CD4-positive, alpha-beta T cell (primary cell): Measurements from ENCODE around the gene TMEM40. TPM values are rescaled to one million over a fixed set of nuclear protein-coding genes. Genes with fewer than 3 reads are reported as not detected.

Experiments used
- ATAC-seq: fragments of 200-7000 bp; cut with Tn5 transposase; one replicate; pipeline ENCODE4 v1.10.0; 2022; ENCODE audit warnings: mild to moderate bottlenecking; ENCODE audit not compliant: poor library complexity
- CTCF ChIA-PET: fragments of 350-600 bp; sonication (Branson Sonifier 250); formaldehyde crosslinking; loops from one replicate; lab custom pipeline; 2021; ENCODE audit warnings: antibody characterized with exemption, inconsistent platforms; lab: Charles Lee
- POLR2A ChIA-PET: fragments of 350-600 bp; sonication (Branson Sonifier 250); formaldehyde crosslinking; loops from one replicate; lab custom pipeline; 2021; ENCODE audit warnings: antibody characterized with exemption, inconsistent platforms; lab: Charles Lee
- DNase-seq, 14 experiments: peaks; one replicate each; pipeline ENCODE4 v3.0.0-alpha.2; 2013 to 2020; ENCODE audit warnings: mixed read lengths in 2 of 14
- H3K27ac ChIP-seq, 2 donors: one replicate each; pipeline versions ENCODE4 v1.5.1 to v1.7.0; 2013; ENCODE audit warnings: low read length in 2 of 2, low read depth in 1 of 2, mild to moderate bottlenecking in 1 of 2
- H3K27me3 ChIP-seq, 2 experiments: 1 replicate in 1 of 2; 2 replicates in 1 of 2; pipeline versions ENCODE4 v1.6.1 to v1.7.0; 2013; ENCODE audit warnings: low read length in 2 of 2, control low read depth in 1 of 2, mild to moderate bottlenecking in 1 of 2, moderate library complexity in 1 of 2; ENCODE audit not compliant: insufficient read depth in 2 of 2, control insufficient read depth in 1 of 2
- H3K36me3 ChIP-seq: one replicate; pipeline ENCODE4 v1.6.1; 2013; ENCODE audit warnings: low read length, control low read depth; ENCODE audit not compliant: insufficient read depth
- H3K4me1 ChIP-seq: one replicate; pipeline ENCODE4 v1.6.1; 2013; ENCODE audit warnings: low read length, control low read depth; ENCODE audit not compliant: insufficient read depth
- H3K4me3 ChIP-seq: one replicate; pipeline ENCODE4 v1.5.1; 2013; ENCODE audit warnings: mild to moderate bottlenecking, low read length, moderate library complexity
- H3K9me3 ChIP-seq, 2 experiments: 1 replicate in 1 of 2; 2 replicates in 1 of 2; pipeline versions ENCODE4 v1.6.1 to v1.7.0; 2013; ENCODE audit warnings: low read length in 2 of 2, mild to moderate bottlenecking in 2 of 2, control low read depth in 1 of 2, moderate library complexity in 1 of 2; ENCODE audit not compliant: control insufficient read depth in 1 of 2, insufficient read depth in 1 of 2
- H3K27ac Mint-ChIP-seq: one replicate; pipeline ENCODE4 v1.8.0; 2020; ENCODE audit warnings: mixed read lengths
- H3K27me3 Mint-ChIP-seq: one replicate; pipeline ENCODE4 v1.8.0; 2021; ENCODE audit warnings: mixed read lengths
- H3K36me3 Mint-ChIP-seq: one replicate; pipeline ENCODE4 v1.8.0; 2021; ENCODE audit warnings: low read depth, mixed read lengths
- H3K4me1 Mint-ChIP-seq: one replicate; pipeline ENCODE4 v1.8.0; 2021; ENCODE audit warnings: low read depth, mixed read lengths
- H3K4me3 Mint-ChIP-seq: one replicate; pipeline ENCODE4 v1.8.0; 2020; ENCODE audit warnings: mild to moderate bottlenecking, mixed read lengths
- H3K9me3 Mint-ChIP-seq: one replicate; pipeline ENCODE4 v1.8.0; 2020; ENCODE audit warnings: mixed read lengths
- intact Hi-C, 2 experiments: fragments of 100-400 bp; cut with DNase I in 1 of 2; cut with micrococcal nuclease in 1 of 2; formaldehyde crosslinking; loops; one replicate each; pipeline versions ENCODE4 v1.15.1 to v1.9.0; 2023 to 2025; cut with DNase I, micrococcal nuclease
- total RNA-seq, 174 experiments: library from RNA in 2 of 174; stranded (reverse) in 2 of 174; gene quantifications; one replicate each; pipeline ENCODE4 v1.2.3 and lab custom pipeline; 2021 to 2026
- TF ChIP-seq, protein P1 (sequence below): fragments of 200-600 bp; IDR thresholded peaks from one replicate; pipeline ENCODE4 v1.8.0; 2022; ENCODE audit warnings: antibody characterized with exemption, mild to moderate bottlenecking

TMEM40 gene
- total RNA-seq, 2 experiments from 2014 or later: not detected

DNA sequence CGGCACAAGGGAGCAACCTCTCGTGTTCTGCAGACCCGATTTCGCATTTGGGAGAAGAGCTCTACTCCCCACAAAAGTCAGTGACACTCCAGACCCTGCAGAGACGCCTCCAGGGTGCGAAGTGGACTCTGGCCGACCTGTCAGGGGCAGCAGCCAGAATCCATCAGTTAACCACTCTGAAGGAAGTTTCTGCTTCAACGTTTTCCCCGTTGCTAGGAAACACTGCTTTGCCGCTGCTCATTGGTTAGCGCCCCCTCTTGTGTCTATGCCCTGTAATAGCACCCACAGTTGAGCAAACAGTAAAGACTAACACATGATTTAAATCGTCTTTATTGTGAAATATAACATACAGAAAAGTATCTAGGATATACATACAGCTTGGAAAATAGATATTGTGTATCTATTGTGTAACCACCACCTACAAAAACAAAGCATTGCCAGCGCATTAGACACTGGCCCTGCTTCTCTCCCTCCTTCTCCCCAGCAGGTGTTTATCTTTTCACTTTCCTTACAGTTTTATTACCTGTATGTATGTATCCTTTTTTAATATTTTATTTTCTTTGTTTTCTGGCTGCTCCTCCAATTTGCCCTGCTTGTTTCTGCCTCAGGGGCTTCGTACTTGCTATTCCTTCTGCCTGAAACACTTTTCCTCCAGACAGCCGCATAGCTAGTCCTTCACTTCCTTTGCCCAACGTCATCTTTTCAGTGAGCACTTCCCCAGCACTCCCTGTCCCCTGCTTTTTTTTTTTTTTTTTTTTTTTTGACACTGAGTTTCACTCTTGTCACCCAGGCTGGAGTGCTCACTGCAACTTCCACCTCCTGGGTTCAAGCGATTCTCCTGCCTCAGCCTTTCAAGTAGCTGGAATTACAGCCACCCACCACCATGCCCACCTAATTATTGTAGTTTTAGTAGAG lies 38.8 kb downstream of the TMEM40 start:
- peaks cover 5% of the 10 kb centered on the region for H3K27me3 Mint-ChIP-seq
- no peak overlapping the region for H3K27ac Mint-ChIP-seq
- no peaks in the 10 kb centered on the region for H3K36me3 Mint-ChIP-seq
- Histone ChIP-seq H3K4me3 (peak overlapping the region; percentile 3), H3K27me3 (no peaks in the 10 kb centered on the region), H3K27ac (no peak overlapping the region), H3K36me3 (no peaks in the 10 kb centered on the region), H3K9me3 (no peaks in the 10 kb centered on the region), H3K4me1 (peaks cover 5% of the 10 kb centered on the region)
- DNase-seq (peak; percentile 52 to 90 (median 64)), ATAC-seq (peak; percentile 97)
- H3K9me3 Mint-ChIP-seq: no peaks in the 10 kb centered on the region
- peaks cover 11% of the 10 kb centered on the region for H3K4me1 Mint-ChIP-seq
- H3K4me3 Mint-ChIP-seq: peak overlapping the region; percentile 48
- POLR2A ChIA-PET: interaction anchor here (0.6 to 1.5 kb wide), 3 partner anchors 56 to 151 kb away, joined by 3 to 4 read pairs (median 3); partner anchors contain the start of gene RAF1
- CTCF ChIA-PET: interaction anchor here (0.7 to 1.7 kb wide), 6 partner anchors 11 to 122 kb away, joined by 3 to 4 read pairs (median 3); partner anchors contain the start of gene RPL32
- TF ChIP-seq, protein P1, sequence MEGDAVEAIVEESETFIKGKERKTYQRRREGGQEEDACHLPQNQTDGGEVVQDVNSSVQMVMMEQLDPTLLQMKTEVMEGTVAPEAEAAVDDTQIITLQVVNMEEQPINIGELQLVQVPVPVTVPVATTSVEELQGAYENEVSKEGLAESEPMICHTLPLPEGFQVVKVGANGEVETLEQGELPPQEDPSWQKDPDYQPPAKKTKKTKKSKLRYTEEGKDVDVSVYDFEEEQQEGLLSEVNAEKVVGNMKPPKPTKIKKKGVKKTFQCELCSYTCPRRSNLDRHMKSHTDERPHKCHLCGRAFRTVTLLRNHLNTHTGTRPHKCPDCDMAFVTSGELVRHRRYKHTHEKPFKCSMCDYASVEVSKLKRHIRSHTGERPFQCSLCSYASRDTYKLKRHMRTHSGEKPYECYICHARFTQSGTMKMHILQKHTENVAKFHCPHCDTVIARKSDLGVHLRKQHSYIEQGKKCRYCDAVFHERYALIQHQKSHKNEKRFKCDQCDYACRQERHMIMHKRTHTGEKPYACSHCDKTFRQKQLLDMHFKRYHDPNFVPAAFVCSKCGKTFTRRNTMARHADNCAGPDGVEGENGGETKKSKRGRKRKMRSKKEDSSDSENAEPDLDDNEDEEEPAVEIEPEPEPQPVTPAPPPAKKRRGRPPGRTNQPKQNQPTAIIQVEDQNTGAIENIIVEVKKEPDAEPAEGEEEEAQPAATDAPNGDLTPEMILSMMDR: peak; percentile 96
- intact Hi-C loops: loop anchor here (1.0 to 5.0 kb wide), 5 partner anchors 14 to 583 kb away; partner anchors contain the start of gene MKRN2 (in 1 of the 2)

DNA sequence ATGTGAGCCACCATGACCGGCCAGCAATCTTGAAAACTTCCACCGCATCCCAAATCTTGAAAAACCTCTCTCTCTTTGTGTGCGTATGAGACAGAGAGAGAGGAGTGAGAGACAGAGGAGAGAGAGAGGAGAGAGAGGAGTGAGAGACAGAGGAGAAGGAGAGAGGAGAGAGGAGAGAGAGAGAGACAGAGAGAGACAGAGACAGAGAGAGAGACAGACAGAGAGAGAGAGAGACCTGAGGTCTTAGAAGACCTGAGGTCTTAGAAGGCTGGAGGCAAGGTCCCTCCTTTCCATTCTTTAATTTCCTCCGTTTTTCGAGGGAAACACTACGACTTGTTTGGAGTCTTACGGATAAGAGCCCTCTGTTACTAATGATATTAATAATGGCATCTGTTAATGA lies 39.5 kb downstream of the TMEM40 start:
- H3K9me3 ChIP-seq: no peaks in the 10 kb centered on the region
- TF ChIP-seq, protein P1: no peak
- no peaks in the 10 kb centered on the region for H3K36me3 Mint-ChIP-seq
- DNase-seq (no peak), ATAC-seq (no peak)
- H3K9me3 Mint-ChIP-seq: no peaks in the 10 kb centered on the region
- peaks cover 11% of the 10 kb centered on the region for H3K4me1 Mint-ChIP-seq
- H3K27me3 ChIP-seq: no peaks in the 10 kb centered on the region
- peaks cover 5% of the 10 kb centered on the region for H3K4me1 ChIP-seq
- no peak overlapping the region for H3K27ac ChIP-seq
- H3K27me3 Mint-ChIP-seq: peaks cover 5% of the 10 kb centered on the region
- POLR2A ChIA-PET: interaction anchor here (1.3 to 1.5 kb wide), 2 partner anchors 55 to 78 kb away, joined by 3 to 4 read pairs; partner anchors contain the start of gene RAF1
- H3K36me3 ChIP-seq: no peaks in the 10 kb centered on the region
- intact Hi-C loops: loop anchor here in 1 of 2 experiments (5.0 kb wide), 1 partner anchor 582 kb away; no protein-coding TSS in a partner anchor
- H3K4me3 Mint-ChIP-seq: peak overlapping the region; percentile 48
- CTCF ChIA-PET: interaction anchor here (0.9 to 1.7 kb wide), 5 partner anchors 11 to 122 kb away, joined by 3 to 4 read pairs (median 3); partner anchors contain the start of gene RPL32
- no peak overlapping the region for H3K27ac Mint-ChIP-seq
- H3K4me3 ChIP-seq: peak overlapping the region; percentile 3

DNA sequence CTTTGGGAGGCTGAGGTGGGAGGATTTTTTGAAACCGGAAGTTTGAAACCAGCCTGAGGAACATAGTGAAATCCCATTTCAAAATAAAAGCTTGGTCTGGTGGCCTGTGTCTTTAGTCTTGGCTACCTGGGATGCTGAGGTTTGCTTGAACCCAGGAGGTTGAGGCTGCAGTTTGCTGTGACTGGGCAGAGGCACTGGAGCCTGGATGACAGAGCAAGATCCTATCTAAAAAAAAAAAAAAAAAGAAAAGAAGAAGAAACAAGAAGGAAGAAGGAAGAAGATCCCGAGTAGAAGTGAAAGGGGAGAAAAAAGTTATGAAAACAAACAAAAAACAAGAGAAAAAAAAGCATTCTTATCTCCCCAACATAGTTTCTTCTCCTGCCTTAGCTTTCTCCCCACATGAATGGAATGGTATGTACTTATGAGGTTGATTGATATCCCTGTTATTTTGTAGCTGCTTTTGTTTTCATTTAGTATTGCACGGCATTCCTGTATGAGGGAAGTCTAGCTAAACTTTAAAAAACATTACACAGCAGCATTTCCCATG lies 42.4 kb downstream of the TMEM40 start:
- H3K27ac Mint-ChIP-seq: no peak overlapping the region
- no peaks in the 10 kb centered on the region for H3K36me3 ChIP-seq
- intact Hi-C loops: loop anchor here in 1 of 2 experiments (5.0 kb wide), 1 partner anchor 579 kb away; no protein-coding TSS in a partner anchor
- no peaks in the 10 kb centered on the region for H3K36me3 Mint-ChIP-seq
- TF ChIP-seq, protein P1: no peak
- H3K27me3 Mint-ChIP-seq: peaks cover 5% of the 10 kb centered on the region
- ATAC-seq: no peak
- no peaks in the 10 kb centered on the region for H3K9me3 ChIP-seq
- no peaks in the 10 kb centered on the region for H3K9me3 Mint-ChIP-seq
- DNase-seq: no peak
- H3K4me3 Mint-ChIP-seq: no peak overlapping the region
- no peak overlapping the region for H3K4me3 ChIP-seq
- H3K4me1 ChIP-seq: peaks cover 5% of the 10 kb centered on the region
- H3K27ac ChIP-seq: no peak overlapping the region
- ChIA-PET POLR2A (no interaction called here), CTCF (interaction anchor here (0.7 kb wide), 1 partner anchor 10 kb away, joined by 3 read pairs; no protein-coding TSS in a partner anchor)
- peaks cover 11% of the 10 kb centered on the region for H3K4me1 Mint-ChIP-seq
- no peaks in the 10 kb centered on the region for H3K27me3 ChIP-seq
